ENCODE measurements around the gene CEACAM3.

GRCh38 chr19:41776700-41777099 is 19.7 kb upstream of the CEACAM3 start:
- TF ChIP-seq CTCF (IDR thresholded peaks at IDR 0.05): no peak
- no peak for TF ChIP-seq EP300 (IDR thresholded peaks at IDR 0.05)

Measured in ovary (tissue), 3 donors.